HepG2 (cell line): ENCODE results near the gene STK4. TPM values are rescaled to one million over a fixed set of nuclear protein-coding genes. Genes with fewer than 3 reads are reported as not detected.

Source experiments
- ELF3 ChIP-seq: IDR thresholded peaks from 2 replicates; pipeline ENCODE4 v1.6.1; 2016; ENCODE audit warnings: missing genetic modification reagents, missing compliant biosample characterization
- MYNN ChIP-seq: sonication (generic); formaldehyde crosslinking; IDR thresholded peaks from 2 replicates; pipeline ENCODE4 v1.4.0; 2020; ENCODE audit warnings: mild to moderate bottlenecking, low read depth, missing genetic modification reagents
- NCOA2 ChIP-seq: sonication (generic); formaldehyde crosslinking; IDR thresholded peaks from 2 replicates; pipeline ENCODE4 v1.8.0; 2022; ENCODE audit warnings: inconsistent platforms
- NCOA5 ChIP-seq: sonication (generic); formaldehyde crosslinking; IDR thresholded peaks from 2 replicates; pipeline ENCODE4 v1.4.0; 2020; ENCODE audit warnings: missing genetic modification reagents
- NPAS2 ChIP-seq: sonication (generic); formaldehyde crosslinking; IDR thresholded peaks from 2 replicates; pipeline ENCODE4 v1.8.0; 2022; ENCODE audit warnings: mild to moderate bottlenecking, missing genetic modification reagents, borderline replicate concordance
- NR3C1 ChIP-seq: sonication (generic); formaldehyde crosslinking; IDR thresholded peaks from 2 replicates; pipeline ENCODE4 v1.4.0; 2020; ENCODE audit warnings: missing genetic modification reagents
- PITX1 ChIP-seq: sonication (generic); formaldehyde crosslinking; IDR thresholded peaks from 2 replicates; pipeline ENCODE4 v1.5.1; 2020; ENCODE audit warnings: mild to moderate bottlenecking, missing genetic modification reagents
- SMYD3 ChIP-seq: sonication (generic); formaldehyde crosslinking; IDR thresholded peaks from 2 replicates; pipeline ENCODE4 v1.8.1; 2023; ENCODE audit warnings: mild to moderate bottlenecking, missing genetic modification reagents
- TAF1 ChIP-seq: sonication (generic); formaldehyde crosslinking; IDR thresholded peaks from 2 replicates; pipeline ENCODE4 v1.4.0; 2020; ENCODE audit warnings: missing genetic modification reagents
- ZFY ChIP-seq: sonication (generic); formaldehyde crosslinking; IDR thresholded peaks from 2 replicates; pipeline ENCODE4 v1.4.0; 2020; ENCODE audit warnings: missing genetic modification reagents
- ZNF253 ChIP-seq: sonication (generic); formaldehyde crosslinking; IDR thresholded peaks from 2 replicates; pipeline ENCODE4 v1.8.0; 2022; ENCODE audit warnings: mild to moderate bottlenecking, missing genetic modification reagents, borderline replicate concordance
- ZNF335 ChIP-seq: sonication (generic); formaldehyde crosslinking; IDR thresholded peaks from 2 replicates; pipeline ENCODE4 v1.4.0; 2020; ENCODE audit warnings: missing genetic modification reagents
- ZNF430 ChIP-seq: sonication (generic); formaldehyde crosslinking; IDR thresholded peaks from 2 replicates; pipeline ENCODE4 v1.9.0; 2021; ENCODE audit warnings: mild to moderate bottlenecking, missing genetic modification reagents
- ZNF530 ChIP-seq: sonication (generic); formaldehyde crosslinking; IDR thresholded peaks from 2 replicates; pipeline ENCODE4 v1.5.0; 2020; ENCODE audit warnings: low read depth, mild to moderate bottlenecking, missing genetic modification reagents
- ZNF607 ChIP-seq: sonication (generic); formaldehyde crosslinking; IDR thresholded peaks from 2 replicates; pipeline ENCODE4 v1.5.1; 2020; ENCODE audit warnings: missing genetic modification reagents, mild to moderate bottlenecking, borderline replicate concordance
- ZNF7 ChIP-seq: IDR thresholded peaks from 2 replicates; pipeline ENCODE4 v1.6.1; 2016; ENCODE audit warnings: missing biosample characterization, missing genetic modification reagents
- ZNF75D ChIP-seq: sonication (generic); formaldehyde crosslinking; IDR thresholded peaks from 2 replicates; pipeline ENCODE4 v1.8.1; 2023; ENCODE audit warnings: missing genetic modification reagents, mild to moderate bottlenecking, borderline replicate concordance
- ZNF768 ChIP-seq: sonication (generic); formaldehyde crosslinking; IDR thresholded peaks from 2 replicates; pipeline ENCODE4 v1.4.0; 2020; ENCODE audit warnings: missing genetic modification reagents
- ZSCAN29 ChIP-seq: sonication (generic); formaldehyde crosslinking; conservative IDR thresholded peaks from 2 replicates; pipeline ENCODE4 v1.4.0; 2020; ENCODE audit warnings: mild to moderate bottlenecking, missing genetic modification reagents
- polyA plus RNA-seq, 8 experiments: library from polyadenylated mRNA; depleted of rRNA in 3 of 8; stranded (reverse) in 7 of 8; unstranded in 1 of 8; fragments of >200 nt; fragmentation: Illumina TruSeq in 4 of 8; extraction: Trizol in 4 of 8; gene quantifications; 2 replicates each; pipeline versions ENCODE4 v1.2.1 to v1.2.3, GENCODE V29; 2011 to 2016; ENCODE audit warnings: low read depth in 4 of 8, missing spikeins in 1 of 8, mixed read lengths in 1 of 8; ENCODE audit not compliant: insufficient read depth in 1 of 8
- total RNA-seq, 5 experiments: library from RNA; depleted of rRNA; stranded (reverse); fragments of >200 nt; fragmentation: Illumina TruSeq; extraction: Trizol; gene quantifications; 2 replicates each; pipeline ENCODE4 v1.2.3, GENCODE V29; 2016; ENCODE audit warnings: low read depth in 1 of 5
- TF ChIP-seq, protein P1 (sequence below): sonication (generic); formaldehyde crosslinking; conservative IDR thresholded peaks from 2 replicates; pipeline ENCODE4 v1.8.1; 2023; ENCODE audit warnings: missing genetic modification reagents
- TF ChIP-seq, protein P2 (sequence below): sonication (generic); formaldehyde crosslinking; IDR thresholded peaks from 2 replicates; pipeline ENCODE4 v1.9.0; 2021; ENCODE audit warnings: missing genetic modification reagents, mild to moderate bottlenecking, borderline replicate concordance
- TF ChIP-seq, protein P3 (sequence below): sonication (generic); formaldehyde crosslinking; IDR thresholded peaks from 2 replicates; pipeline ENCODE4 v1.5.1; 2020; ENCODE audit warnings: missing genetic modification reagents, mild to moderate bottlenecking, borderline replicate concordance
- TF ChIP-seq, protein P4 (sequence below): IDR thresholded peaks from 2 replicates; pipeline ENCODE4 v1.6.1; 2018; ENCODE audit warnings: missing genetic modification reagents
- TF ChIP-seq, protein P5 (sequence below): sonication (generic); formaldehyde crosslinking; IDR thresholded peaks from 2 replicates; pipeline ENCODE4 v1.8.1; 2022; ENCODE audit warnings: mild to moderate bottlenecking, missing genetic modification reagents

Gene STK4
- total and polyA plus RNA-seq, 2 of the 13 experiments (the other 11 are each of a cell fraction or from before 2014, with no cell fraction given): 25.6 to 38.3 TPM

DNA sequence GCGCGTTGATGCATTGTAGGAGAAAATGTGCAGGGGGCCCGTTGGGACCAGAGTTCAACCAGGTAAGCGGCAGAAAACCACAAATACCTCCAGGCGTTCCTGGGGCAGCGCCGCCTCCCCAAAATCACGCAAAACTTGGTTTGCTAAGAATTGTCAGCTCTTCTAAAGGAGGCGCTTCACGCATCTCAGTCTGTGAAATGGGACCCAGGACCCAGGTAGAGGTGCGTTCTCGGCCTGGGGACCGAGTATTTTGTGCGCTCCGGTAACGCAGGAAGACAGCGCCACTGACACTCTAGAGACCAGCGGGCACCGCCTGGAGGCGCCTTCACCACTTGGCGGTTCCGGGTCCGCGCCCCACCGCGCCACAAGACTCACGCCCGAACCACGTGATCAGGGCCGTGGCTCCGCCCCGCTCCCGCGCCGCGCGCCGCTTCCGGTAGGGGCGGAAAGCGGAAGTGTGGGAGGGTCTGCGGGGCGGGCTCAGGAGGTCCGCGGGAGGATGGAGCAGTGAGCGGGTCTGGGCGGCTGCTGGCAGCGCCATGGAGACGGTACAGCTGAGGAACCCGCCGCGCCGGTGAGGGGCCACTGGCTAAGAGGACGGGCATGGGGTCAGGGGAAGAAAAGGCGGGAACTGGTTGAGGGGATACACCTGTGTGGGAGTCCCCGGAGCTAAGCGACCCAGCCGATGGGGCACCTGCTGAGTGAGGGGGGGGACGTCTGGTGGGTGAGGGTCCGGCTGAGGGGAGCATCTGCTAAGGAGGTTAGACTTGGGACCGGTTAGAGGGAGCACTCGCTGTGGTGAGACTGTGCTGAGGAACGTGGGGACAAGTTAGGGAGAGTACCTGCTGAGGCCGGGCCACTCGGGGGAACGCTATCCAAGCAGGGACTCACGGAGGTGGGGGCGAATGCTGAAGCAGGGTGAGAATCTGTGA, at the start of gene STK4 (continued):
- peak; percentile 76; the same call in 1 of the 2 replicates for TF ChIP-seq ZNF768
- TF ChIP-seq MYNN: no peak; the same call in none of the 2 replicates
- TF ChIP-seq ZNF253 (CRISPR knock-in tag): peak; percentile 76
- TF ChIP-seq, protein P1, sequence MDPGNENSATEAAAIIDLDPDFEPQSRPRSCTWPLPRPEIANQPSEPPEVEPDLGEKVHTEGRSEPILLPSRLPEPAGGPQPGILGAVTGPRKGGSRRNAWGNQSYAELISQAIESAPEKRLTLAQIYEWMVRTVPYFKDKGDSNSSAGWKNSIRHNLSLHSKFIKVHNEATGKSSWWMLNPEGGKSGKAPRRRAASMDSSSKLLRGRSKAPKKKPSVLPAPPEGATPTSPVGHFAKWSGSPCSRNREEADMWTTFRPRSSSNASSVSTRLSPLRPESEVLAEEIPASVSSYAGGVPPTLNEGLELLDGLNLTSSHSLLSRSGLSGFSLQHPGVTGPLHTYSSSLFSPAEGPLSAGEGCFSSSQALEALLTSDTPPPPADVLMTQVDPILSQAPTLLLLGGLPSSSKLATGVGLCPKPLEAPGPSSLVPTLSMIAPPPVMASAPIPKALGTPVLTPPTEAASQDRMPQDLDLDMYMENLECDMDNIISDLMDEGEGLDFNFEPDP (CRISPR knock-in tag): no peak
- TF ChIP-seq ZSCAN29 (CRISPR knock-in tag): peak; percentile 86; the same call in 1 of the 2 replicates
- peak; percentile 88 for TF ChIP-seq ZFY (CRISPR knock-in tag)
- TF ChIP-seq, protein P2, sequence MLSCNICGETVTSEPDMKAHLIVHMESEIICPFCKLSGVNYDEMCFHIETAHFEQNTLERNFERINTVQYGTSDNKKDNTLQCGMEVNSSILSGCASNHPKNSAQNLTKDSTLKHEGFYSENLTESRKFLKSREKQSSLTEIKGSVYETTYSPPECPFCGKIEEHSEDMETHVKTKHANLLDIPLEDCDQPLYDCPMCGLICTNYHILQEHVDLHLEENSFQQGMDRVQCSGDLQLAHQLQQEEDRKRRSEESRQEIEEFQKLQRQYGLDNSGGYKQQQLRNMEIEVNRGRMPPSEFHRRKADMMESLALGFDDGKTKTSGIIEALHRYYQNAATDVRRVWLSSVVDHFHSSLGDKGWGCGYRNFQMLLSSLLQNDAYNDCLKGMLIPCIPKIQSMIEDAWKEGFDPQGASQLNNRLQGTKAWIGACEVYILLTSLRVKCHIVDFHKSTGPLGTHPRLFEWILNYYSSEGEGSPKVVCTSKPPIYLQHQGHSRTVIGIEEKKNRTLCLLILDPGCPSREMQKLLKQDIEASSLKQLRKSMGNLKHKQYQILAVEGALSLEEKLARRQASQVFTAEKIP: no peak
- no peak for TF ChIP-seq NPAS2 (CRISPR knock-in tag)
- peak; percentile 96 for TF ChIP-seq ZNF607 (CRISPR knock-in tag)
- TF ChIP-seq ELF3 (CRISPR knock-in tag): peak; percentile 99
- no peak for TF ChIP-seq NR3C1 (CRISPR knock-in tag)
- peak; percentile 91 for TF ChIP-seq PITX1 (CRISPR knock-in tag)
- TF ChIP-seq, protein P3, sequence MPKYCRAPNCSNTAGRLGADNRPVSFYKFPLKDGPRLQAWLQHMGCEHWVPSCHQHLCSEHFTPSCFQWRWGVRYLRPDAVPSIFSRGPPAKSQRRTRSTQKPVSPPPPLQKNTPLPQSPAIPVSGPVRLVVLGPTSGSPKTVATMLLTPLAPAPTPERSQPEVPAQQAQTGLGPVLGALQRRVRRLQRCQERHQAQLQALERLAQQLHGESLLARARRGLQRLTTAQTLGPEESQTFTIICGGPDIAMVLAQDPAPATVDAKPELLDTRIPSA (CRISPR knock-in tag): peak; percentile 99
- TF ChIP-seq, protein P4, sequence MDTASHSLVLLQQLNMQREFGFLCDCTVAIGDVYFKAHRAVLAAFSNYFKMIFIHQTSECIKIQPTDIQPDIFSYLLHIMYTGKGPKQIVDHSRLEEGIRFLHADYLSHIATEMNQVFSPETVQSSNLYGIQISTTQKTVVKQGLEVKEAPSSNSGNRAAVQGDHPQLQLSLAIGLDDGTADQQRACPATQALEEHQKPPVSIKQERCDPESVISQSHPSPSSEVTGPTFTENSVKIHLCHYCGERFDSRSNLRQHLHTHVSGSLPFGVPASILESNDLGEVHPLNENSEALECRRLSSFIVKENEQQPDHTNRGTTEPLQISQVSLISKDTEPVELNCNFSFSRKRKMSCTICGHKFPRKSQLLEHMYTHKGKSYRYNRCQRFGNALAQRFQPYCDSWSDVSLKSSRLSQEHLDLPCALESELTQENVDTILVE: peak; percentile 99
- no peak for TF ChIP-seq ZNF75D
- TF ChIP-seq ZNF335 (CRISPR knock-in tag): peak; percentile 78
- no peak for TF ChIP-seq ZNF530 (CRISPR knock-in tag)
- no peak for TF ChIP-seq ZNF7 (CRISPR knock-in tag)
- TF ChIP-seq SMYD3: peak; percentile 86
- TF ChIP-seq, protein P5, sequence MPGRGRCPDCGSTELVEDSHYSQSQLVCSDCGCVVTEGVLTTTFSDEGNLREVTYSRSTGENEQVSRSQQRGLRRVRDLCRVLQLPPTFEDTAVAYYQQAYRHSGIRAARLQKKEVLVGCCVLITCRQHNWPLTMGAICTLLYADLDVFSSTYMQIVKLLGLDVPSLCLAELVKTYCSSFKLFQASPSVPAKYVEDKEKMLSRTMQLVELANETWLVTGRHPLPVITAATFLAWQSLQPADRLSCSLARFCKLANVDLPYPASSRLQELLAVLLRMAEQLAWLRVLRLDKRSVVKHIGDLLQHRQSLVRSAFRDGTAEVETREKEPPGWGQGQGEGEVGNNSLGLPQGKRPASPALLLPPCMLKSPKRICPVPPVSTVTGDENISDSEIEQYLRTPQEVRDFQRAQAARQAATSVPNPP: peak; percentile 76; the same call in 1 of the 2 replicates
- TF ChIP-seq NCOA2 (CRISPR knock-in tag): peak; percentile 44; the same call in 1 of the 2 replicates
- no peak for TF ChIP-seq NCOA5 (CRISPR knock-in tag)
- TF ChIP-seq ZNF430: 0 out of 2 replicates have a peak, but pooled peaks have one; percentile 89
- TF ChIP-seq TAF1 (CRISPR knock-in tag): peak; percentile 95
